Left forelimb (tissue), 1 donor: ENCODE data around the gene PLCE1.

Source experiments
- DNase-seq: peaks from one replicate; pipeline ENCODE4 v3.0.0-alpha.2; 2018; ENCODE audit warnings: low spot score

The PLCE1 gene

GRCh38 chr10:94023906-94024305, 30.2 kb downstream of the PLCE1 start:
- no peak for DNase-seq

- DNase-seq = no peak
Observed at GRCh38 chr10:94024407-94024806, 30.7 kb downstream of the PLCE1 start.

GRCh38 chr10:94025806-94026205, 32.1 kb downstream of the PLCE1 start:
- DNase-seq = no peak

- DNase-seq = no peak
Observed at GRCh38 chr10:94027197-94027596, 33.5 kb downstream of the PLCE1 start.

- no peak for DNase-seq
Observed at GRCh38 chr10:94029955-94030354, 36.2 kb downstream of the PLCE1 start.

- DNase-seq = no peak
Observed at GRCh38 chr10:94035982-94036765, 42.4 kb downstream of the PLCE1 start.

- no peak for DNase-seq
Observed at GRCh38 chr10:94036766-94037033, 43.0 kb downstream of the PLCE1 start.

GRCh38 chr10:94037286-94037685, 43.6 kb downstream of the PLCE1 start:
- DNase-seq = no peak

GRCh38 chr10:94038024-94038423, 44.3 kb downstream of the PLCE1 start:
- no peak for DNase-seq

- DNase-seq = no peak
Observed at GRCh38 chr10:94041206-94041605, 47.5 kb downstream of the PLCE1 start.

GRCh38 chr10:94042001-94042833, 48.5 kb downstream of the PLCE1 start:
- no peak for DNase-seq

- no peak for DNase-seq
Observed at GRCh38 chr10:94042834-94043175, 49.1 kb downstream of the PLCE1 start.
